ENCODE data around the gene KLHL29.

KLHL29 gene

GRCh38 chr2:23380562-23381065 is 4.4 kb upstream of the KLHL29 start:
- DNase-seq (ENCODE audit: low read depth) = peak; percentile 50
- H3K4me3 ChIP-seq (ENCODE audit: low read depth, low read length) = peak overlapping the region; percentile 25
- TF ChIP-seq MAX (IDR thresholded peaks at IDR 0.05; ENCODE audit: low read depth, low read length) (no peak), POLR2A (IDR thresholded peaks at IDR 0.05; ENCODE audit: extremely low read depth, insufficient read length) (no peak), CTCF (IDR thresholded peaks at IDR 0.05; ENCODE audit: low read depth, low read length) (no peak), MYC (IDR thresholded peaks at IDR 0.05; ENCODE audit: low read depth, low read length) (no peak)

GRCh38 chr2:23381084-23381483 is 3.9 kb upstream of the KLHL29 start:
- DNase-seq (ENCODE audit: low read depth) = peak; percentile 70
- peak overlapping the region; percentile 25 for H3K4me3 ChIP-seq (ENCODE audit: low read depth, low read length)
- no peak for TF ChIP-seq MAX (IDR thresholded peaks at IDR 0.05; ENCODE audit: low read depth, low read length)
- TF ChIP-seq MYC (IDR thresholded peaks at IDR 0.05; ENCODE audit: low read depth, low read length) = no peak
- TF ChIP-seq CTCF (IDR thresholded peaks at IDR 0.05; ENCODE audit: low read depth, low read length) = no peak
- no peak for TF ChIP-seq POLR2A (IDR thresholded peaks at IDR 0.05; ENCODE audit: extremely low read depth, insufficient read length)

- no peak overlapping the region for H3K4me3 ChIP-seq (ENCODE audit: low read depth, low read length)
- no peak for TF ChIP-seq MAX (IDR thresholded peaks at IDR 0.05; ENCODE audit: low read depth, low read length)
- no peak for DNase-seq (ENCODE audit: low read depth)
These were observed 3.5 kb upstream of the KLHL29 start for GRCh38 chr2:23381485-23381884.

- H3K4me3 ChIP-seq (ENCODE audit: low read depth, low read length) = no peak overlapping the region
- DNase-seq (ENCODE audit: low read depth) = no peak
These were observed 1.9 kb upstream of the KLHL29 start for GRCh38 chr2:23383100-23383499.

GRCh38 chr2:23385351-23385747 is 370 bp downstream of the KLHL29 start:
- no peak overlapping the region for H3K4me3 ChIP-seq (ENCODE audit: low read depth, low read length)
- no peak for TF ChIP-seq POLR2A (IDR thresholded peaks at IDR 0.05; ENCODE audit: extremely low read depth, insufficient read length)
- TF ChIP-seq MYC (IDR thresholded peaks at IDR 0.05; ENCODE audit: low read depth, low read length) = no peak
- no peak for TF ChIP-seq MAX (IDR thresholded peaks at IDR 0.05; ENCODE audit: low read depth, low read length)
- TF ChIP-seq CTCF (IDR thresholded peaks at IDR 0.05; ENCODE audit: low read depth, low read length) = no peak
- DNase-seq (ENCODE audit: low read depth) = no peak

More at GRCh38 chr2:23383100-23383499, 1.9 kb upstream of the KLHL29 start:
- TF ChIP-seq MAX (IDR thresholded peaks at IDR 0.05; ENCODE audit: low read depth, low read length) (no peak), MYC (IDR thresholded peaks at IDR 0.05; ENCODE audit: low read depth, low read length) (no peak), CTCF (IDR thresholded peaks at IDR 0.05; ENCODE audit: low read depth, low read length) (no peak), POLR2A (IDR thresholded peaks at IDR 0.05; ENCODE audit: extremely low read depth, insufficient read length) (no peak)

GRCh38 chr2:23385748-23386338 is 864 bp downstream of the KLHL29 start:
- no peak for DNase-seq (ENCODE audit: low read depth)
- TF ChIP-seq POLR2A (IDR thresholded peaks at IDR 0.05; ENCODE audit: extremely low read depth, insufficient read length) (no peak), MAX (IDR thresholded peaks at IDR 0.05; ENCODE audit: low read depth, low read length) (no peak), CTCF (IDR thresholded peaks at IDR 0.05; ENCODE audit: low read depth, low read length) (no peak), MYC (IDR thresholded peaks at IDR 0.05; ENCODE audit: low read depth, low read length) (no peak)
- H3K4me3 ChIP-seq (ENCODE audit: low read depth, low read length) = no peak overlapping the region

All from NB4 (cell line).